Cardiac septum (tissue), 1 donor: ENCODE data around the gene ARHGAP18. TPM values are rescaled to one million over a fixed set of nuclear protein-coding genes. Genes with fewer than 3 reads are reported as not detected.

Experiments
- DNase-seq: peaks from one replicate; pipeline ENCODE4 v3.0.0-alpha.2; 2020; ENCODE audit warnings: low spot score
- intact Hi-C: fragments of 100-400 bp; cut with DNase I; formaldehyde crosslinking; loops from one replicate; pipeline ENCODE4 v1.14.0; 2022
- total RNA-seq: library from RNA; stranded (reverse); fragmentation: NEBNext Ultra II Directional; extraction: Animal tissue kit (Norgen Biotek cat#: 25700); gene quantifications from one replicate; pipeline ENCODE4 v1.2.1, GENCODE V29; 2021
- donor health status: DM: no; HTN: no; CAD: no.

The ARHGAP18 gene
- total RNA-seq, 1 donor from 2014 or later = 3.5 TPM

DNA sequence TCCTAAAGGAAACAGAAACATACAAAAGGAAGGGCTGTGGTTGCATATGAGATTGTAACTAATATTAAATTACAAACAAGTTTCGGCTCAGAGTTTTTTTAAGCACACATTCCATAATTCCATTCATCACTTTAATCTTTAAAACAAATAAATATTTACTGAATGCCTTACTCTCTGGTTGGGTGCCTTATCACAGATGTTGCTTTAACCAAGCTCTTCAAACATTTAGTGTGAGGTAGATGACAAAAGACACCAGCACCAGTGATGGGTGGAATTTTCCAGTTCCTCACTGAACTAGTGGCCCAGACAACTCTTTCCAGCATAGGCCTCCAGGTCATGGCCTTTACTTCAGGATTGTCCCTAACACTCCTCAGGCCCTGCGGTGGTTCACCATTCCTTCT, 58.7 kb downstream of the ARHGAP18 start:
- intact Hi-C loops = no loop called here
- DNase-seq = no peak

GRCh38 chr6:129648819-129649491, 61.0 kb downstream of the ARHGAP18 start:
- intact Hi-C loops = loop anchor here (5.0 kb wide), 1 partner anchor 33 kb away; no protein-coding TSS in a partner anchor
- DNase-seq = no peak

GRCh38 chr6:129647044-129647443, 62.9 kb downstream of the ARHGAP18 start:
- DNase-seq = no peak

DNA sequence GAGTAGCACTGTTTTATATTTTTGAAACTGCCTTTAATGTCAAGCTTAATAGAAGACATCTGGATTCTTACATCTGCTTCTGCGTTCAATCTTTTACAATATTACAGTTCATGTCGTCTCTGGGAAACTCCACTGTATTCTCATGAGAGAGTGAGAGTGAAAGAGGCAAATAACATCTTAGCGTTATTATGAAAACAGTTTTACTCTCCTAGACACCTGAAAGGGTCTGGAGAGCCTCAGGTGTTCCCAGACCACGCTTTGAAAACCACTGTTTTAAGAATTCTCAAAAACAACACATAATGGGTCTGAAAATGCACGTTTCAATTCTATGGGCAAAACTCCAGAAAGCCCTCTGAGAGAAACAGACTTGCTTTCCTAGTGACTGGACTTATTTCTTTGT, 63.3 kb downstream of the ARHGAP18 start:
- DNase-seq = no peak
- intact Hi-C loops = loop anchor here (5.0 kb wide), 1 partner anchor 36 kb away; no protein-coding TSS in a partner anchor

More at GRCh38 chr6:129647044-129647443, 62.9 kb downstream of the ARHGAP18 start:
- intact Hi-C loops = loop anchor here (5.0 kb wide), 1 partner anchor 35 kb away; no protein-coding TSS in a partner anchor

DNA sequence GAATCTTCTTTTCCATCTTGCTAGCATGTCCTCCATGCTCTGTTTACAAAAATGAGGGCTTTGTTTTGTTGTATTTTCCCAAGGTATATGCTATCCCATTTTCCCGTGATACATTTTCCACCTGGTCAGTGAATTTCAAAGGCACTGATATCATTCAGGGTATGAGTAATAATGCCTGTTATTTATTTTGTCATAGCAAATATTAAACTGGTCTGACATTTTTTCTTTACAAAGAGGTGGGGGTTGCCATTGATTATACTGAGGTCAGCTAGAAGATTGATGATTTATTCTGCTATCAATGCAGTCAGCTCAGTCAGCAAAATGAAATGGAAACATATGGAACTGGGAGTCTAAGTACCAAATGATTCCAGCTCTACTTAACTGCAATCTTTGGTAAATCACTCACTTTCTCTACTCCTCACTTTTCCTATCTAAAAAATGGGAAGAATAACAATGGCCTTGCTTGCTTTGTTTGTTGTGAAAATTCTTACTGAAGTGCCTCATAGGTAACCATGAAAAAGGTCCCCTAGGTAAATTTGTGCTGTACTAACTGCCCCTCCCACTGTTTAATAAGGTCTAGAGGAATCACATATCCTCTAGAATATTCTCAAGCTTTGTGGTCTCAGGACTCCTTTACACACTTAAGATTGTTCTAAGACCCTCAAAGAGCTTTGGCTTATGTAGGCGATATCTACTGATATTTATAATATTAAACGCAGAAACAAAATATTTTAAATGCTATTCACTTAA, 64.0 kb downstream of the ARHGAP18 start:
- DNase-seq = no peak
- intact Hi-C loops = loop anchor here (5.0 kb wide), 1 partner anchor 36 kb away; no protein-coding TSS in a partner anchor

DNA sequence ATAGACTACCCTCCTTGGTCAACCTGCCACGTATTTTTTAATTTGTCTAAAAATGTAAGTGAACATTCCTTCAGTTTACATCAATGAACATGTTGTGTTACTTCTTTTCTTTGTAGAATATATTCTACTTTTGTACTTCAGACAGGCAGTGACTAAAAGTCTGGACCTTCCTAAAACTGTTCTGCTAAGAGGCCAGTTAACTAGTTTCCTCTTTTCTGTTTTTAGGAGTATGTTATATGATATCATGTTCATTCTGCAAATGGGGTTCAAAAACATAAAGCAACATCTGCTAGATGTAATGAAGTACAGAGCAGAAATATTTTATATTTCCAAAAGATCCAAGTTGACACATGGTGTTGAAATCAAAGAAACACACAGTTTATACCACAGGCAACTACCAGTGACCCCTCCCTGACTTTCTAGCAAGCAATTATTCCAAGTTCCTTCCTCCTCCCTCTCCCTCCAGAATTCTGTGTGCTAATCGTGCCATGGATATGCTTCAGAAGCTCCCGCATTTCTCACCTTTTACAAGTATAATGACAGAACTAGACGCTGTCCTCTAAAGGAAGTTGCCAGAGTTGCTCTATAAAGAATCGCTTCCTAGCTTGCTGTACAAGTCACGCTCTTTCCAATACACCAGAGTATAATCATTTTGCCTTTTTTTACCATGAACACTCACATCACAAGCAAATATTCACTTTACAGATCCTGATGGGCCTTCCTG, 64.7 kb downstream of the ARHGAP18 start:
- intact Hi-C loops = loop anchor here (5.0 kb wide), 1 partner anchor 37 kb away; no protein-coding TSS in a partner anchor
- no peak for DNase-seq

DNA sequence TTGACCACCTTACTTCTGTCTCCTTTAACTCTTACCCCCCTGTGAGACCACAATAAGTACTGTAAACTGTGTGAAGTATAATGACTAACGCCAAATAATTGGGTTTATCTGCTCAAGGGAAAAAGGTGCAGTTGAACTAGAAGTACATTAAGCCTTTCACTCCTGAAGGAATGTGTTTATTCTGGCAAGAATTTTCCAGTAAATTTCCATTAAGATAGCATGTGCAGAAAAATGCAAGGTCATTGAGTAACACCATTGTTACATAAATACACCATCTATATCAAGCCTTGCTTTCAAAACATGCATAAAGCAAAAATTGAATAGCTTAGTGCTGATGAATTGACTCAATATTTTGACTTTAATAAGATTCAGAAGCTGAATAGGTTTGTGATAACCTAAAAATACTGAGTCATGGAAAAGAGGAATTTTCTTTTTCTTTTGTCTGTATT, 65.4 kb downstream of the ARHGAP18 start:
- DNase-seq = no peak
- intact Hi-C loops = loop anchor here (5.0 kb wide), 1 partner anchor 38 kb away; no protein-coding TSS in a partner anchor

GRCh38 chr6:129643968-129644367, 66.0 kb downstream of the ARHGAP18 start:
- intact Hi-C loops = no loop called here
- no peak for DNase-seq

GRCh38 chr6:129643176-129643575, 66.8 kb downstream of the ARHGAP18 start:
- DNase-seq = no peak
- intact Hi-C loops = no loop called here

GRCh38 chr6:129642322-129642721, 67.7 kb downstream of the ARHGAP18 start:
- intact Hi-C loops = no loop called here
- DNase-seq = no peak

DNA sequence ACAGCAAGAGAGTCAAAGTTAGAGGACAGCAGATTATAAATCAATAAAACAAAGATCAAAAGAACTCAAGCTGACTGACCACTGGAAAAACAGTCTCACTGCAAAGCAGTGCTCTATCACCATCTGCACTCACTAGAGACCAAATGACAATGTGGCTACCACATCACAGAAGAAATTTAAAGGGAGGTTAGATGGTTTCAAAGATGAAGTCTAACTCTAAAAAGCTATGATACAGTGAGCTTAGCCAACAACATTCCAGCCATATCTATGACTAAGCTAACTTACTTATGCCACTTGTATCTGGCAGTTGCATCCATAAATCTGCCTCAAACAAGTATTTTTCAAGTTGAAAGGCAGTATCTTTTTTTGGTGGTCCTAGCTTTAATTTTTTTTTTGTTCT, 68.6 kb downstream of the ARHGAP18 start:
- intact Hi-C loops = no loop called here
- no peak for DNase-seq

DNA sequence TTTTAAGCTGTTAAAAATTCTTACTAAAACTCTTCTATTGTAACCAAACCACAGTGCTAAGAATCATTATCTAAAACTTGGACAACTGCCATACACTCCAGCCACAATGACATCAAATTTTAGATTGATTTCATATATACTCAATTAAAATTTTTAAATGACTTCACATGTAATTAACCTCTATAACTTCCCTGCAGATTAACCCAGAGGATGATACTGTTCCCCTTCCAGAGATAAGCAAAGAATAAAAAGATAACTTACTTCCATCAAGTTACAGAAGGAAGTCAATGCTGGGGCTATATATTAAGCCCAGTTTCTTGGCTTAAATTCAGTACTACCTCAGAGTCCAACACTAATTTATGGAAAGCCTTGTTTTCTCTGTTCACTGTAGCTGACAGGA, 71.3 kb downstream of the ARHGAP18 start:
- no peak for DNase-seq

DNA sequence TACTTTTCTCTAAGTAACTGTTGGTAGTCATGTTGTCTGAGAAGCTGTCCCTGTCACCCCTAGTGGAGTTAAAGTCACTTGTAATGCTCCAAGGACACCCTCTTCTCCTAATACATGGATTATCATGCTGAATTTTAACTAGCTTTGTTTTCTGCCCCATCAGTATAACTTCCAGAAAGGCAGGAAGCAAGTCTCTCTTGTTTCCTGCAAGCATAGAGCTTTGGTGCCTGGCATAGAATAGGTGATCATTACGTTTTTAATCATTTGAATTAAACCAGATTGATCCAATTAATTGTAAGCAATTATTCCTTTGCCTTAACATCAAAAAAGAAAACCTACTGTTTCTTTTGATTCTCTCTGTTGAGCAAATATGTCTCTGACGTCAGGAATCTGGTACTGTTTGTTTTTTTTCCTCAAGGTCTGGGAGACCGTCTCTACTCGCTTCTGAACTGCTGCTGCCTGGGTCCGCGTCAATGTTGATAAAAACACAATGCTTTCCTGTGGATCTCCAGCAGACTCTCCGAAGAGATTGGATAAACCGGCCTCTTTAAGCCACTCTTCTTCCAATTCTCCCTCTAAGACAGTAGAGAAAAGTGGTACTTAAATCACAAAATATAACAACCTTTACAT, 71.8 kb downstream of the ARHGAP18 start:
- intact Hi-C loops = no loop called here
- DNase-seq = no peak

More for the DNA sequence above, 71.3 kb downstream of the ARHGAP18 start:
- intact Hi-C loops = no loop called here

DNA sequence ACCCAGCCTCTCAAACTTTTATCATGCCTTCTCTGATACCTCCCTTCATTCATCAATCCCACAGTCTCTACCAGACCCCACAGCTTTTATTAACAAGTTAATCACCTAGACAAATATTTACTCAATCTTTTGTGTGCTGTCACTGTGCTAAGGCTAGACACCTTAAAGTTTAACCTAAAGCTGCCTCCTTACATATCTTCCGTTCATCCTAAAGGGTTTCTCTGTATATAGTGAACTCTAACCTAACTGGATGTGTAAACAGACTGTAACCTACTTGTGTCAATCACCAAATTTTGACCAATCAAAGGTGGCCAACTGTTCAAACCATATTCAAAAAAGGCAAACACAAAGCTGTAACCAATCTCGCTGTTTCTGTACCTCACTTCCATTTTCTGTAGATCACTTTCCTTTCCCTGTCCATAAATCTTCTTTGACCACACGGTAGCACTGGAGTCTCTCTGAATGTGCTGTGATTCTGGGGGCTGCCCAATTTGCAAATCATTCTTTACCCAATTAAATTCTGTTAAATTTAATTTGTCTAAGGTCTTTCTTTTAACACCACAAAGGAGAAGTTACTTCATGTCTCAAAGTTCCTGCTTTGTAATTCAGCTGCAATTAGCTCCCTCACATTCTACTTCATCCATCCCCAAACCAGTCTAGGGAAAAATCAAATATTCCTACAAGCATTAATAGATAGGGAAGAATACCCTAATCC, 72.5 kb downstream of the ARHGAP18 start:
- intact Hi-C loops = no loop called here
- DNase-seq = no peak

- intact Hi-C loops = no loop called here
Measured at GRCh38 chr6:129635396-129636130, 74.4 kb downstream of the ARHGAP18 start.

DNA sequence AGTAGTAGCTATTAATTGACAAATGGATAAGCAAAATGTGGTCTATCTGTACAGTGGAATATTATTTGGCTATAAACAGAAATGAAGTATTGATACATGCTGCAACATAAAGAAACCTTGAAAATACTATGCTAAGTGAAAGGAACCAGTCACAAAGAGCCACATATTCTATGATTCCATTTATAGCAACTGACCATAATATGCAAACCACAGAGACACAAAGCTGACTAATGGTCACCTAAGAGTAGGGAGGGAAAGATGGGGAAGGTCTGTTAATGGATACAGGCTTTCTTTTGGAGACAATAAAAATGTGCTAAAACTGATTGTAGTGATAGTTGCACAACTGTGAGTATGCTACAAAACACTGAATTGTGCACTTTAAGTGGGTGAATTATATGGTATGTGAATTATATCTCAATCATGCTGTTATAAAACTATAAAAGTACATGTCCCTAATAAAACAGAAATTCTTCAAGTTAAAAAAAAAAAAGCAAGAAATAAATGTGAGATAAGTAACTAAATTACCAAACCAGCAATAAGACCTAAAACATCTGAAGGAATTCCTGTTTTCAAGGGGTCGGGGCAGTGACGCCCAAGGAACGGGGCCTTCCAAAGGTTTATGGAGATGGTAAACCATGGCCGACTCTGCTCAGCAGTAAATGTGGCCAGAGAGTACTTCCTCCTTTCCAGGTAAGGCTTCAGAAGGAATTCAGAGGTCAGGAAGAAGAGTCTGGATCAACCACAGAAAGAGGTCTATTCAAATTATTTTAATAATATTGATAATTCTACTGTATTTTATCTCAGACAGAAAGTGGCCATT, 75.4 kb downstream of the ARHGAP18 start:
- intact Hi-C loops = no loop called here
- no peak for DNase-seq

More at GRCh38 chr6:129635396-129636130, 74.4 kb downstream of the ARHGAP18 start:
- no peak for DNase-seq

DNA sequence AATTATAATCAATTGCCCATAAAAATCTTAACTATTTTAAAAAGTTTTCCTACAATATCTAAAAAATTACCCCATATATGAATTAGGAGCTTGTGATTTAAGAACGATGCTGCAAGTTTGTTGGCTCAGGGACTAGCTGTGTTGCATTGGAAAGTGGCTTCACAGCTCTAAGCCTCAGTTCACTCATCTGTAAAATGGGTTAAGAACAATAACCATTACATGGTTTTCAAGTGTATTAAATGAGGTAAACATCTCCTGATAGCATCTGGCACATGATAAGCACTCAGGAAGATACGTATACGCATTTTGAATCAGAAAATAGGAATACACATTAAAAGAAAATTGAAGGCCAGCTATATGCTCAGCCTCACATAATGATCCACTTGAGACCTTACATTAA, 76.4 kb downstream of the ARHGAP18 start:
- intact Hi-C loops = no loop called here
- DNase-seq = no peak
